Stimulated activated CD8-positive, alpha-beta memory T cell treated with anti-CD3 and anti-CD28 coated beads, Interleukin-4, amount 100 ng/mL, for 1 hour (primary cell): ENCODE measurements around the gene TTC28.

Experiments used
- DNase-seq, 2 donors: peaks; one replicate each; pipeline ENCODE4 v3.0.0-alpha.2; 2020; ENCODE audit warnings: low read depth in 2 of 2, low spot score in 1 of 2

The TTC28 gene

GRCh38 chr22:28027453-28028448, 651.9 kb downstream of the TTC28 start:
- DNase-seq: no peak

- DNase-seq: no peak
These were observed 653.6 kb downstream of the TTC28 start for GRCh38 chr22:28025866-28026575.

GRCh38 chr22:28025333-28025732, 654.3 kb downstream of the TTC28 start:
- DNase-seq: no peak

- DNase-seq: no peak
These were observed 655.2 kb downstream of the TTC28 start for GRCh38 chr22:28024422-28024888.

GRCh38 chr22:28023774-28024173, 655.9 kb downstream of the TTC28 start:
- no peak for DNase-seq

GRCh38 chr22:28023036-28023435, 656.6 kb downstream of the TTC28 start:
- DNase-seq: no peak

GRCh38 chr22:28021998-28022660, 657.5 kb downstream of the TTC28 start:
- DNase-seq: no peak

- no peak for DNase-seq
These were observed 658.3 kb downstream of the TTC28 start for GRCh38 chr22:28021116-28021997.

GRCh38 chr22:28019881-28020861, 659.5 kb downstream of the TTC28 start:
- peak; percentile 15 to 36 for DNase-seq

- no peak for DNase-seq
These were observed 660.3 kb downstream of the TTC28 start for GRCh38 chr22:28019360-28019759.

- DNase-seq: no peak
These were observed 661.1 kb downstream of the TTC28 start for GRCh38 chr22:28018461-28018927.

- no peak for DNase-seq
These were observed 661.8 kb downstream of the TTC28 start for GRCh38 chr22:28017859-28018258.

GRCh38 chr22:28017558-28017820, 662.2 kb downstream of the TTC28 start:
- no peak for DNase-seq

- DNase-seq: no peak
These were observed 662.7 kb downstream of the TTC28 start for GRCh38 chr22:28016781-28017557.

GRCh38 chr22:28015676-28016601, 663.7 kb downstream of the TTC28 start:
- DNase-seq: no peak

GRCh38 chr22:28015046-28015425, 664.6 kb downstream of the TTC28 start:
- DNase-seq: no peak

- DNase-seq: no peak
These were observed 665.2 kb downstream of the TTC28 start for GRCh38 chr22:28014211-28015045.
